HL-60 (cell line): Measurements from ENCODE around the gene ACTR6.
"Not testable (repeated sequence)": the region's sequence is repeated elsewhere in the genome, so short reads cannot be mapped to it uniquely, and the experiment has no call there.

Experiments
- POLR2AphosphoS5 ChIP-seq: IDR thresholded peaks from 2 replicates; pipeline ENCODE4 v1.6.1; 2012; ENCODE audit warnings: low read depth
- TF ChIP-seq, protein P1 (sequence below): IDR thresholded peaks from one replicate; pipeline ENCODE4 v1.5.1; 2011; ENCODE audit warnings: low read length, control low read depth, inconsistent platforms; ENCODE audit not compliant: insufficient read depth
- TF ChIP-seq, protein P2 (sequence below): IDR thresholded peaks from 2 replicates; pipeline ENCODE4 v1.6.1; 2012; ENCODE audit warnings: low read depth; ENCODE audit not compliant: insufficient replicate concordance

DNA sequence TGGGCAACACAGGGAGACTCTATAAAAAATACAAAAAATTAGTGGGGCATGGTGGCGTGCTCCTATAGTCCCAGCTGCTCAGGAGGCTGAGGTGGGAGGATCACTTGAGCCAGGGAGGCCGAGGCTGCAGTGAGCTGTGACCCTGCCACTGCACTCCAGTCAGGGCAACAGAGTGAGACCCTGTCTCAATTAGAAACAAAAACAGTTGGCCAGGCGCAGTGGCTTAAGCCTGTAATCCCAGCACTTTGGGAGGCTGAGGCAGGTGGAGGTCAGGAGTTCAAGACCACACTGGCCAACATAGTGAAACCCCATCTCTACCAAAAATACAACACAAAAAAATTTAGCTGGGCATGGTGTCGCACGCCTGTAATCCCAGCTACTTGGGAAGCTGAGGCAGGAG, 64.5 kb downstream of the ACTR6 start:
- TF ChIP-seq, protein P1, sequence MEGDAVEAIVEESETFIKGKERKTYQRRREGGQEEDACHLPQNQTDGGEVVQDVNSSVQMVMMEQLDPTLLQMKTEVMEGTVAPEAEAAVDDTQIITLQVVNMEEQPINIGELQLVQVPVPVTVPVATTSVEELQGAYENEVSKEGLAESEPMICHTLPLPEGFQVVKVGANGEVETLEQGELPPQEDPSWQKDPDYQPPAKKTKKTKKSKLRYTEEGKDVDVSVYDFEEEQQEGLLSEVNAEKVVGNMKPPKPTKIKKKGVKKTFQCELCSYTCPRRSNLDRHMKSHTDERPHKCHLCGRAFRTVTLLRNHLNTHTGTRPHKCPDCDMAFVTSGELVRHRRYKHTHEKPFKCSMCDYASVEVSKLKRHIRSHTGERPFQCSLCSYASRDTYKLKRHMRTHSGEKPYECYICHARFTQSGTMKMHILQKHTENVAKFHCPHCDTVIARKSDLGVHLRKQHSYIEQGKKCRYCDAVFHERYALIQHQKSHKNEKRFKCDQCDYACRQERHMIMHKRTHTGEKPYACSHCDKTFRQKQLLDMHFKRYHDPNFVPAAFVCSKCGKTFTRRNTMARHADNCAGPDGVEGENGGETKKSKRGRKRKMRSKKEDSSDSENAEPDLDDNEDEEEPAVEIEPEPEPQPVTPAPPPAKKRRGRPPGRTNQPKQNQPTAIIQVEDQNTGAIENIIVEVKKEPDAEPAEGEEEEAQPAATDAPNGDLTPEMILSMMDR = not testable (repeated sequence)
- not testable (repeated sequence) for TF ChIP-seq POLR2AphosphoS5
- TF ChIP-seq, protein P2, sequence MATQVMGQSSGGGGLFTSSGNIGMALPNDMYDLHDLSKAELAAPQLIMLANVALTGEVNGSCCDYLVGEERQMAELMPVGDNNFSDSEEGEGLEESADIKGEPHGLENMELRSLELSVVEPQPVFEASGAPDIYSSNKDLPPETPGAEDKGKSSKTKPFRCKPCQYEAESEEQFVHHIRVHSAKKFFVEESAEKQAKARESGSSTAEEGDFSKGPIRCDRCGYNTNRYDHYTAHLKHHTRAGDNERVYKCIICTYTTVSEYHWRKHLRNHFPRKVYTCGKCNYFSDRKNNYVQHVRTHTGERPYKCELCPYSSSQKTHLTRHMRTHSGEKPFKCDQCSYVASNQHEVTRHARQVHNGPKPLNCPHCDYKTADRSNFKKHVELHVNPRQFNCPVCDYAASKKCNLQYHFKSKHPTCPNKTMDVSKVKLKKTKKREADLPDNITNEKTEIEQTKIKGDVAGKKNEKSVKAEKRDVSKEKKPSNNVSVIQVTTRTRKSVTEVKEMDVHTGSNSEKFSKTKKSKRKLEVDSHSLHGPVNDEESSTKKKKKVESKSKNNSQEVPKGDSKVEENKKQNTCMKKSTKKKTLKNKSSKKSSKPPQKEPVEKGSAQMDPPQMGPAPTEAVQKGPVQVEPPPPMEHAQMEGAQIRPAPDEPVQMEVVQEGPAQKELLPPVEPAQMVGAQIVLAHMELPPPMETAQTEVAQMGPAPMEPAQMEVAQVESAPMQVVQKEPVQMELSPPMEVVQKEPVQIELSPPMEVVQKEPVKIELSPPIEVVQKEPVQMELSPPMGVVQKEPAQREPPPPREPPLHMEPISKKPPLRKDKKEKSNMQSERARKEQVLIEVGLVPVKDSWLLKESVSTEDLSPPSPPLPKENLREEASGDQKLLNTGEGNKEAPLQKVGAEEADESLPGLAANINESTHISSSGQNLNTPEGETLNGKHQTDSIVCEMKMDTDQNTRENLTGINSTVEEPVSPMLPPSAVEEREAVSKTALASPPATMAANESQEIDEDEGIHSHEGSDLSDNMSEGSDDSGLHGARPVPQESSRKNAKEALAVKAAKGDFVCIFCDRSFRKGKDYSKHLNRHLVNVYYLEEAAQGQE = not testable (repeated sequence)
